ENCODE results near the gene CDC42BPB. TPM values are rescaled to one million over a fixed set of nuclear protein-coding genes. Genes with fewer than 3 reads are reported as not detected.
A peak's percentile ranks its signal among the peaks of the same experiment; 100 is the strongest.

The CDC42BPB gene
- total and polyA plus RNA-seq, 2 of the 13 experiments (the other 11 are each of a cell fraction or from before 2014, with no cell fraction given), result 19.7 to 32.3 TPM

- TF ChIP-seq ZNF607 (CRISPR knock-in tag; IDR thresholded peaks at IDR 0.05; ENCODE audit: borderline replicate concordance) (peak; percentile 24; the same call in 1 of the 2 replicates), SP4 (CRISPR knock-in tag; IDR thresholded peaks at IDR 0.05) (peak; percentile 77; the same call in 1 of the 2 replicates), HMG20B (CRISPR knock-in tag; conservative IDR thresholded peaks at IDR 0.05) (0 out of 2 replicates have a peak, but pooled peaks have one; percentile 11), SIN3A (IDR thresholded peaks at IDR 0.05; ENCODE audit: borderline replicate concordance, low read depth, low read length) (peak; percentile 82), HNF1A (IDR thresholded peaks at IDR 0.05; ENCODE audit: low read depth) (no peak), HNF1A (CRISPR knock-in tag; IDR thresholded peaks at IDR 0.05; ENCODE audit: borderline replicate concordance) (peak; percentile 55; the same call in 1 of the 2 replicates), MZF1 (CRISPR knock-in tag; IDR thresholded peaks at IDR 0.05; ENCODE audit: borderline replicate concordance) (no peak), ZFAT (CRISPR knock-in tag; conservative IDR thresholded peaks at IDR 0.05) (no peak), ZFYVE20 (CRISPR knock-in tag; IDR thresholded peaks at IDR 0.05; ENCODE audit: borderline replicate concordance, low read depth) (no peak), ZNF235 (CRISPR knock-in tag; IDR thresholded peaks at IDR 0.05; ENCODE audit: borderline replicate concordance) (no peak), MTA3 (CRISPR knock-in tag; IDR thresholded peaks at IDR 0.05) (no peak), ZHX1 (CRISPR knock-in tag; IDR thresholded peaks at IDR 0.05; ENCODE audit: low read depth) (no peak; the same call in 1 of the 2 replicates), ZSCAN29 (CRISPR knock-in tag; conservative IDR thresholded peaks at IDR 0.05) (peak; percentile 85; the same call in 1 of the 2 replicates), ZNF136 (CRISPR knock-in tag; IDR thresholded peaks at IDR 0.05; ENCODE audit: low read depth) (no peak)
These were observed 46.4 kb upstream of the CDC42BPB start (continued) for GRCh38 chr14:103103461-103104388.
